ENCODE data around the gene PALS2.

DNA sequence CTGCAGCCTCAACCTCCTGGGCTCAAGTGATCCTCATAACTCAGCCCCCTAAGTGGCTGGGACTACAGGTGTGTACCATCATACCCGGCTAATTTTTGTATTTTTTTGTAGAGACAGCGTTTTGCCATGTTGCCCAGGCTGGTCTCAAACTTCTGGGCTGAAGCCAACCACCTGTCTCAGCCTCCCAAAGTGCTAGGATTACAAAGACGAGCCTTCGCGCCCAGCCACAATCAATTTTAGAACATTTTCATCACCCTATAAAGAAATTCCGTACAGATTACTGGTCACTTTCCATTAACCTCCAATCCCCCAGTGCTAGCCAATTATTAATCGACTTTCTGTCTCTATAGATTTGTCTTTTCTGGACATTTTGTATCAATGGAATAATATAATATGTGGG is 32.3 kb upstream of the PALS2 start:
- TF ChIP-seq, protein P1, sequence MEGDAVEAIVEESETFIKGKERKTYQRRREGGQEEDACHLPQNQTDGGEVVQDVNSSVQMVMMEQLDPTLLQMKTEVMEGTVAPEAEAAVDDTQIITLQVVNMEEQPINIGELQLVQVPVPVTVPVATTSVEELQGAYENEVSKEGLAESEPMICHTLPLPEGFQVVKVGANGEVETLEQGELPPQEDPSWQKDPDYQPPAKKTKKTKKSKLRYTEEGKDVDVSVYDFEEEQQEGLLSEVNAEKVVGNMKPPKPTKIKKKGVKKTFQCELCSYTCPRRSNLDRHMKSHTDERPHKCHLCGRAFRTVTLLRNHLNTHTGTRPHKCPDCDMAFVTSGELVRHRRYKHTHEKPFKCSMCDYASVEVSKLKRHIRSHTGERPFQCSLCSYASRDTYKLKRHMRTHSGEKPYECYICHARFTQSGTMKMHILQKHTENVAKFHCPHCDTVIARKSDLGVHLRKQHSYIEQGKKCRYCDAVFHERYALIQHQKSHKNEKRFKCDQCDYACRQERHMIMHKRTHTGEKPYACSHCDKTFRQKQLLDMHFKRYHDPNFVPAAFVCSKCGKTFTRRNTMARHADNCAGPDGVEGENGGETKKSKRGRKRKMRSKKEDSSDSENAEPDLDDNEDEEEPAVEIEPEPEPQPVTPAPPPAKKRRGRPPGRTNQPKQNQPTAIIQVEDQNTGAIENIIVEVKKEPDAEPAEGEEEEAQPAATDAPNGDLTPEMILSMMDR (conservative IDR thresholded peaks at IDR 0.05 in 1 of 2, IDR thresholded peaks at IDR 0.05 in 1 of 2; ENCODE audit: extremely low read depth in 1 of 2, insufficient read depth in 1 of 2, low read depth in 1 of 2, low read length in 2 of 2): no peak
- no peak for TF ChIP-seq EZH2 (IDR thresholded peaks at IDR 0.05; ENCODE audit: borderline replicate concordance, low read length)

Measured in mammary epithelial cell (primary cell).